AG04450 (cell line): ENCODE data around the gene IVD. TPM values are rescaled to one million over a fixed set of nuclear protein-coding genes. Genes with fewer than 3 reads are reported as not detected.

Experiments
- CTCF ChIA-PET: fragments of 300-600, 350-600 bp; formaldehyde crosslinking; extraction: SDS; loops from one replicate; lab custom pipeline; 2022; ENCODE audit warnings: antibody characterized with exemption, inconsistent platforms; lab: Charles Lee
- POLR2A ChIA-PET: fragments of 350-600 bp; formaldehyde crosslinking; extraction: SDS; loops from one replicate; lab custom pipeline; 2021; ENCODE audit warnings: antibody characterized with exemption, inconsistent platforms; lab: Yijun Ruan, JAX
- DNase-seq: peaks from one replicate; pipeline ENCODE4 v3.0.0-alpha.2; 2011; ENCODE audit warnings: low read depth, low spot score
- H3K27ac ChIP-seq: one replicate; pipeline ENCODE4 v1.5.1; 2012; ENCODE audit warnings: low read depth, low read length, control low read depth
- H3K27me3 ChIP-seq: one replicate; pipeline ENCODE4 v1.6.0; 2012; ENCODE audit warnings: low read length; ENCODE audit not compliant: control insufficient read depth, insufficient read depth
- H3K4me3 ChIP-seq: 2 replicates; pipeline ENCODE4 v1.5.1; 2011; ENCODE audit warnings: mild to moderate bottlenecking, low read depth, low read length, control low read depth
- H3K9me3 ChIP-seq: 2 replicates; pipeline ENCODE4 v1.5.1; 2012; ENCODE audit warnings: low read length; ENCODE audit not compliant: control insufficient read depth, insufficient read depth
- CTCF ChIP-seq: IDR thresholded peaks from 2 replicates; pipeline ENCODE4 v1.5.1; 2011; ENCODE audit warnings: low read depth, low read length, control low read depth, inconsistent platforms
- polyA plus RNA-seq: library from polyadenylated mRNA; depleted of rRNA; stranded (reverse); fragments of >200 nt; gene quantifications from 2 replicates; pipeline ENCODE4 v1.2.3, GENCODE V29; 2011

Gene IVD
- polyA plus RNA-seq, 1 experiment: 49.3 TPM

GRCh38 chr15:40421246-40422157 is 15.9 kb downstream of the IVD start:
- POLR2A ChIA-PET: interaction anchor here (0.7 to 1.4 kb wide), 6 partner anchors 8 to 167 kb away, joined by 3 to 9 read pairs (median 3); no protein-coding TSS in a partner anchor
- no peaks in the 10 kb centered on the region for H3K9me3 ChIP-seq
- CTCF ChIA-PET: interaction anchor here (0.7 to 4.0 kb wide), 19 partner anchors 10 to 147 kb away, joined by 3 to 41 read pairs (median 4); partner anchors contain the start of gene CCDC9B
- DNase-seq: no peak
- no peak overlapping the region for H3K27ac ChIP-seq
- H3K27me3 ChIP-seq: peaks cover 2% of the 10 kb centered on the region
- TF ChIP-seq CTCF: peak; percentile 97
- H3K4me3 ChIP-seq: peak overlapping the region; percentile 34; the same call in 1 of the 2 replicates

- DNase-seq: no peak
- ChIA-PET POLR2A (no interaction called here), CTCF (interaction anchor here (0.6 to 4.0 kb wide), 7 partner anchors 56 to 150 kb away, joined by 3 to 41 read pairs (median 4); partner anchors contain the start of gene PLCB2)
- TF ChIP-seq CTCF: no peak
- no peak overlapping the region for H3K4me3 ChIP-seq
- H3K27ac ChIP-seq: no peak overlapping the region
- peaks cover 17% of the 10 kb centered on the region for H3K27me3 ChIP-seq
- H3K9me3 ChIP-seq: no peaks in the 10 kb centered on the region
Observed at GRCh38 chr15:40424483-40425115, 19.0 kb downstream of the IVD start.

- Histone ChIP-seq H3K27me3 (peaks cover 23% of the 10 kb centered on the region), H3K9me3 (no peaks in the 10 kb centered on the region), H3K4me3 (no peak overlapping the region), H3K27ac (no peak overlapping the region)
- DNase-seq: no peak
- CTCF ChIA-PET: interaction anchor here (0.9 to 1.4 kb wide), 3 partner anchors 57 to 147 kb away, joined by 3 to 7 read pairs (median 5); no protein-coding TSS in a partner anchor
- no peak for TF ChIP-seq CTCF
- POLR2A ChIA-PET: no interaction called here
Observed at GRCh38 chr15:40425681-40426080, 20.1 kb downstream of the IVD start.

- Histone ChIP-seq H3K9me3 (no peaks in the 10 kb centered on the region), H3K27ac (no peak overlapping the region), H3K27me3 (peaks cover 25% of the 10 kb centered on the region), H3K4me3 (no peak overlapping the region)
- ChIA-PET POLR2A (no interaction called here), CTCF (interaction anchor here (1.3 kb wide), 1 partner anchor 210 kb away, joined by 3 read pairs; no protein-coding TSS in a partner anchor)
- no peak for DNase-seq
- TF ChIP-seq CTCF: no peak
Observed at GRCh38 chr15:40427188-40427587, 21.6 kb downstream of the IVD start.
